HepG2 (cell line): ENCODE measurements around the gene HCRT. TPM values are rescaled to one million over a fixed set of nuclear protein-coding genes. Genes with fewer than 3 reads are reported as not detected.

Experiments used
- ADNP ChIP-seq: sonication (generic); formaldehyde crosslinking; IDR thresholded peaks from 2 replicates; pipeline ENCODE4 v1.4.0; 2020; ENCODE audit warnings: missing genetic modification reagents
- ARNTL ChIP-seq: sonication (generic); formaldehyde crosslinking; IDR thresholded peaks from 2 replicates; pipeline ENCODE4 v1.4.0; 2020; ENCODE audit warnings: mild to moderate bottlenecking, missing genetic modification reagents
- BCLAF1 ChIP-seq: fragments of 450-650 bp; IDR thresholded peaks from 2 replicates; pipeline ENCODE4 v1.6.1; 2017; ENCODE audit warnings: mild to moderate bottlenecking
- FOSL1 ChIP-seq: sonication (generic); formaldehyde crosslinking; IDR thresholded peaks from 2 replicates; pipeline ENCODE4 v1.9.0; 2021; ENCODE audit warnings: missing genetic modification reagents, borderline replicate concordance
- HDAC6 ChIP-seq: fragments of 200-600 bp; sonication (generic); IDR thresholded peaks from 2 replicates; pipeline ENCODE4 v1.7.0; 2017; ENCODE audit warnings: mild to moderate bottlenecking, antibody characterized with exemption, low read length, low read depth
- HINFP ChIP-seq: sonication (generic); formaldehyde crosslinking; IDR thresholded peaks from 2 replicates; pipeline ENCODE4 v1.4.0; 2020; ENCODE audit warnings: low read depth, mild to moderate bottlenecking, missing genetic modification reagents
- KDM4B ChIP-seq: sonication (generic); formaldehyde crosslinking; IDR thresholded peaks from 2 replicates; pipeline ENCODE4 v1.4.0; 2020; ENCODE audit warnings: missing genetic modification reagents
- LCORL ChIP-seq, 2 experiments: fragments of 450-650 bp in 1 of 2; sonication (generic) in 1 of 2; formaldehyde crosslinking in 1 of 2; IDR thresholded peaks; 2 replicates each; pipeline versions ENCODE4 v1.5.0 to v1.6.1; 2017 to 2020; ENCODE audit warnings: antibody characterized with exemption in 1 of 2, missing genetic modification reagents in 1 of 2
- MEIS2 ChIP-seq: sonication (generic); formaldehyde crosslinking; IDR thresholded peaks from 2 replicates; pipeline ENCODE4 v1.9.0; 2021; ENCODE audit warnings: mild to moderate bottlenecking, missing genetic modification reagents
- MNT ChIP-seq: fragments of 450-650 bp; IDR thresholded peaks from 2 replicates; pipeline ENCODE4 v1.6.1; 2016
- SAFB2 ChIP-seq: sonication (generic); formaldehyde crosslinking; IDR thresholded peaks from 2 replicates; pipeline ENCODE4 v1.5.1; 2020; ENCODE audit warnings: missing genetic modification reagents, low read depth, mild to moderate bottlenecking, borderline replicate concordance
- SP4 ChIP-seq: sonication (generic); formaldehyde crosslinking; IDR thresholded peaks from 2 replicates; pipeline ENCODE4 v1.8.1; 2023; ENCODE audit warnings: mild to moderate bottlenecking, missing genetic modification reagents
- TEF ChIP-seq: sonication (generic); formaldehyde crosslinking; IDR thresholded peaks from 2 replicates; pipeline ENCODE4 v1.5.0; 2020; ENCODE audit warnings: missing genetic modification reagents
- THYN1 ChIP-seq: sonication (generic); formaldehyde crosslinking; IDR thresholded peaks from 2 replicates; pipeline ENCODE4 v1.8.1; 2023; ENCODE audit warnings: low read depth, mild to moderate bottlenecking, moderate library complexity, missing genetic modification reagents, borderline replicate concordance
- USF2 ChIP-seq, 2 experiments: sonication (generic) in 1 of 2; formaldehyde crosslinking in 1 of 2; IDR thresholded peaks; 2 replicates each; pipeline versions ENCODE4 v1.5.1 to v1.6.1; 2011 to 2020; ENCODE audit warnings: borderline replicate concordance in 1 of 2, low read depth in 1 of 2, low read length in 1 of 2, mild to moderate bottlenecking in 1 of 2, missing genetic modification reagents in 1 of 2, moderate library complexity in 1 of 2
- ZFX ChIP-seq: sonication (generic); formaldehyde crosslinking; IDR thresholded peaks from 2 replicates; pipeline ENCODE4 v1.4.0; 2020; ENCODE audit warnings: mild to moderate bottlenecking, low read depth, missing genetic modification reagents, moderate library complexity
- ZNF20 ChIP-seq: sonication (generic); formaldehyde crosslinking; IDR thresholded peaks from 2 replicates; pipeline ENCODE4 v1.4.0; 2020; ENCODE audit warnings: mild to moderate bottlenecking, moderate library complexity, missing genetic modification reagents
- ZNF329 ChIP-seq: sonication (generic); formaldehyde crosslinking; IDR thresholded peaks from 2 replicates; pipeline ENCODE4 v1.9.0; 2021; ENCODE audit warnings: low read depth, mild to moderate bottlenecking, missing genetic modification reagents
- ZNF883 ChIP-seq: sonication (generic); formaldehyde crosslinking; IDR thresholded peaks from 2 replicates; pipeline ENCODE4 v1.5.1; 2020; ENCODE audit warnings: mild to moderate bottlenecking, missing genetic modification reagents; ENCODE audit errors: not compliant biosample characterization
- polyA plus RNA-seq, 8 experiments: library from polyadenylated mRNA; depleted of rRNA in 3 of 8; stranded (reverse) in 7 of 8; unstranded in 1 of 8; fragments of >200 nt; fragmentation: Illumina TruSeq in 4 of 8; extraction: Trizol in 4 of 8; gene quantifications; 2 replicates each; pipeline versions ENCODE4 v1.2.1 to v1.2.3, GENCODE V29; 2011 to 2016; ENCODE audit warnings: low read depth in 4 of 8, missing spikeins in 1 of 8, mixed read lengths in 1 of 8; ENCODE audit not compliant: insufficient read depth in 1 of 8
- total RNA-seq, 5 experiments: library from RNA; depleted of rRNA; stranded (reverse); fragments of >200 nt; fragmentation: Illumina TruSeq; extraction: Trizol; gene quantifications; 2 replicates each; pipeline ENCODE4 v1.2.3, GENCODE V29; 2016; ENCODE audit warnings: low read depth in 1 of 5

The HCRT gene
- total and polyA plus RNA-seq, 2 of the 13 experiments (the other 11 are each of a cell fraction or from before 2014, with no cell fraction given): not detected

GRCh38 chr17:42221886-42222745 lies 36.9 kb upstream of the HCRT start (continued):
- TF ChIP-seq THYN1 (CRISPR knock-in tag) (no peak), HDAC6 (no peak), MEIS2 (CRISPR knock-in tag) (no peak), MNT (peak; percentile 16; the same call in 1 of the 2 replicates), TEF (CRISPR knock-in tag) (no peak), ADNP (CRISPR knock-in tag) (no peak), ZNF20 (CRISPR knock-in tag) (no peak), SP4 (0 out of 2 replicates have a peak, but pooled peaks have one; percentile 29), ZNF329 (no peak), HINFP (no peak), ZNF883 (CRISPR knock-in tag) (no peak), ZFX (CRISPR knock-in tag) (no peak), ARNTL (no peak), SAFB2 (CRISPR knock-in tag) (no peak), BCLAF1 (no peak), FOSL1 (no peak), USF2 (IDR thresholded peaks at IDR 0.05; ENCODE audit: low read depth, low read length) (no peak), USF2 (CRISPR knock-in tag; IDR thresholded peaks at IDR 0.05; ENCODE audit: borderline replicate concordance) (no peak), LCORL (IDR thresholded peaks at IDR 0.05) (no peak), LCORL (CRISPR knock-in tag; IDR thresholded peaks at IDR 0.05) (no peak), KDM4B (CRISPR knock-in tag) (no peak)
